ENCODE measurements around the gene BICRAL.

DNA sequence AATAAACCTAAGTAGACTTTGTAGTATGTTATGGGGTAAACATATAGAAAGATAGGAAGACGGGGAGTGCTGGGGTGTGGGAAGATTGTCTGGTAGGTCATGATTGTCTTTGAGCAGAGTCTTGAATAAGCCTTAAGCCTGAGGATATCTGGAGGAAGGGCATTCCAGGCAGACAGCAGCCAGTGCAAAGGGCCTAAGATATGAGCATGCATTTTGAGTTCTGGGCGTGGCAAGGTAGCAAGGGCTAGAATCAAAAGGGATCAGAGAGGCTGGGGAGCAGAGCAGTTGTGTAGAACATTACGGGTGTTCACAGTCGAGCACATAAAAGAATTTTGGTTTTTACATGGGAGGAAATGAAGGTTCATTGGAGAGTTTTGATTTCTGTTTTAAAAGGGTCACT, 14.3 kb downstream of the BICRAL start:
- TF ChIP-seq, protein P1, sequence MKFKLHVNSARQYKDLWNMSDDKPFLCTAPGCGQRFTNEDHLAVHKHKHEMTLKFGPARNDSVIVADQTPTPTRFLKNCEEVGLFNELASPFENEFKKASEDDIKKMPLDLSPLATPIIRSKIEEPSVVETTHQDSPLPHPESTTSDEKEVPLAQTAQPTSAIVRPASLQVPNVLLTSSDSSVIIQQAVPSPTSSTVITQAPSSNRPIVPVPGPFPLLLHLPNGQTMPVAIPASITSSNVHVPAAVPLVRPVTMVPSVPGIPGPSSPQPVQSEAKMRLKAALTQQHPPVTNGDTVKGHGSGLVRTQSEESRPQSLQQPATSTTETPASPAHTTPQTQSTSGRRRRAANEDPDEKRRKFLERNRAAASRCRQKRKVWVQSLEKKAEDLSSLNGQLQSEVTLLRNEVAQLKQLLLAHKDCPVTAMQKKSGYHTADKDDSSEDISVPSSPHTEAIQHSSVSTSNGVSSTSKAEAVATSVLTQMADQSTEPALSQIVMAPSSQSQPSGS (CRISPR knock-in tag; IDR thresholded peaks at IDR 0.05; ENCODE audit: borderline replicate concordance, low read depth), result no peak
- TF ChIP-seq, protein P2, sequence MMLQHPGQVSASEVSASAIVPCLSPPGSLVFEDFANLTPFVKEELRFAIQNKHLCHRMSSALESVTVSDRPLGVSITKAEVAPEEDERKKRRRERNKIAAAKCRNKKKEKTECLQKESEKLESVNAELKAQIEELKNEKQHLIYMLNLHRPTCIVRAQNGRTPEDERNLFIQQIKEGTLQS (CRISPR knock-in tag; conservative IDR thresholded peaks at IDR 0.05), result no peak
- TF ChIP-seq, protein P3, sequence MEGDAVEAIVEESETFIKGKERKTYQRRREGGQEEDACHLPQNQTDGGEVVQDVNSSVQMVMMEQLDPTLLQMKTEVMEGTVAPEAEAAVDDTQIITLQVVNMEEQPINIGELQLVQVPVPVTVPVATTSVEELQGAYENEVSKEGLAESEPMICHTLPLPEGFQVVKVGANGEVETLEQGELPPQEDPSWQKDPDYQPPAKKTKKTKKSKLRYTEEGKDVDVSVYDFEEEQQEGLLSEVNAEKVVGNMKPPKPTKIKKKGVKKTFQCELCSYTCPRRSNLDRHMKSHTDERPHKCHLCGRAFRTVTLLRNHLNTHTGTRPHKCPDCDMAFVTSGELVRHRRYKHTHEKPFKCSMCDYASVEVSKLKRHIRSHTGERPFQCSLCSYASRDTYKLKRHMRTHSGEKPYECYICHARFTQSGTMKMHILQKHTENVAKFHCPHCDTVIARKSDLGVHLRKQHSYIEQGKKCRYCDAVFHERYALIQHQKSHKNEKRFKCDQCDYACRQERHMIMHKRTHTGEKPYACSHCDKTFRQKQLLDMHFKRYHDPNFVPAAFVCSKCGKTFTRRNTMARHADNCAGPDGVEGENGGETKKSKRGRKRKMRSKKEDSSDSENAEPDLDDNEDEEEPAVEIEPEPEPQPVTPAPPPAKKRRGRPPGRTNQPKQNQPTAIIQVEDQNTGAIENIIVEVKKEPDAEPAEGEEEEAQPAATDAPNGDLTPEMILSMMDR (IDR thresholded peaks at IDR 0.05), result no peak
- TF ChIP-seq CREB1 (CRISPR knock-in tag; IDR thresholded peaks at IDR 0.05) (no peak), NR3C1 (CRISPR knock-in tag; conservative IDR thresholded peaks at IDR 0.05; ENCODE audit: low read depth) (no peak)

Measured in WTC11 (cell line).